H1 (cell line): ENCODE measurements around the gene COQ8B. TPM values are rescaled to one million over a fixed set of nuclear protein-coding genes. Genes with fewer than 3 reads are reported as not detected.

Experiments used
- CHD1 ChIP-seq: IDR thresholded peaks from 2 replicates; pipeline ENCODE4 v1.6.1; 2012; ENCODE audit warnings: low read depth, low read length, improper control_type of control experiment
- JUND ChIP-seq: IDR thresholded peaks from 2 replicates; pipeline ENCODE4 v1.6.1; 2011; ENCODE audit warnings: mild to moderate bottlenecking, improper control_type of control experiment, low read length
- KDM4A ChIP-seq: IDR thresholded peaks from one replicate; pipeline ENCODE4 v1.7.1; 2012; ENCODE audit warnings: low read depth, mild to moderate bottlenecking, moderate library complexity, low read length, inconsistent platforms; ENCODE audit not compliant: severe bottlenecking
- RXRA ChIP-seq: IDR thresholded peaks from 2 replicates; pipeline ENCODE4 v1.6.1; 2011; ENCODE audit warnings: low read depth, mild to moderate bottlenecking, low read length, moderate library complexity; ENCODE audit not compliant: insufficient read depth
- SAP30 ChIP-seq: fragments of 300-600 bp; sonication (generic); IDR thresholded peaks from 2 replicates; pipeline ENCODE4 v1.7.1; 2012; ENCODE audit warnings: low read length, moderate library complexity, mild to moderate bottlenecking, inconsistent platforms; ENCODE audit not compliant: insufficient read depth, insufficient replicate concordance
- TCF12 ChIP-seq: IDR thresholded peaks from 2 replicates; pipeline ENCODE4 v1.6.1; 2011; ENCODE audit warnings: low read depth, mild to moderate bottlenecking, low read length
- polyA plus RNA-seq, 7 experiments: library from polyadenylated mRNA; depleted of rRNA in 3 of 7; stranded (reverse) in 5 of 7; unstranded in 2 of 7; fragments of >200 nt in 5 of 7; fragments of 200-250 nt in 2 of 7; gene quantifications; 1 replicate in 5 of 7; 2 replicates in 1 of 7; 4 replicates in 1 of 7; pipeline versions ENCODE4 v1.2.1 to v1.2.3, GENCODE V29; 2011 to 2013; ENCODE audit warnings: missing spikeins in 2 of 7, mixed read lengths in 2 of 7
- total RNA-seq: library from RNA; stranded (reverse); fragmentation: NEBNext Ultra II Directional; extraction: Animal tissue kit (Norgen Biotek cat#: 25700); gene quantifications from 2 replicates; pipeline ENCODE4 v1.2.1, GENCODE V29; 2021

Gene COQ8B
- total and polyA plus RNA-seq, 2 of the 8 experiments (the other 6 are each of a cell fraction or from before 2014, with no cell fraction given): 41.7 to 46.1 TPM

DNA sequence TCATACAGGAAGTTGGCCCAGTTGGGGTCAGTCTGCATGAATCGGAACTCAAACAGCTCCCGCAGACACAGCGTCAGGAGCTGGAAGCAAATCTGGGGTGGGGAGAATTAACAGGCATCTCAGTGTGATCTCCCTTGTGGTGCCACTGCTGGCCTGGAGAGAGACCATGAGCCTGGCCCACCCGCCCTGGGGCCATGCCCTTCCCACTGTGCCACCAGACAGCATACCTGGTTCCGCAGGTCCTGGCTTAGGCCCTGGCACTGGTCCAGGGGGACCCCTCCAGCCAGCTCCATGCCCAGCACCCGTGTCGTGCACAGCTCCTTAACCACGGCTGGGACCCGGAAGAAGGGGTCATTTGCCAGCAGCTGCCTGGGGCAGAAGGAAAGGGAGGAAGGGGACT, 16.6 kb downstream of the COQ8B start (continued):
- no peak for TF ChIP-seq KDM4A
- TF ChIP-seq TCF12: no peak
- no peak for TF ChIP-seq SAP30
- TF ChIP-seq RXRA: no peak
- TF ChIP-seq JUND: no peak
- no peak for TF ChIP-seq CHD1
